Activated naive CD8-positive, alpha-beta T cell (primary cell): ENCODE measurements around the gene SLC35F1.

Experiments
- H3K27ac Mint-ChIP-seq: one replicate; pipeline ENCODE4 v1.8.0; 2021; ENCODE audit warnings: mixed read lengths
- H3K27me3 Mint-ChIP-seq: one replicate; pipeline ENCODE4 v1.8.0; 2021; ENCODE audit warnings: mixed read lengths
- H3K36me3 Mint-ChIP-seq: one replicate; pipeline ENCODE4 v1.8.0; 2021; ENCODE audit warnings: mixed read lengths
- H3K4me1 Mint-ChIP-seq: one replicate; pipeline ENCODE4 v1.8.0; 2021; ENCODE audit warnings: low read depth, mixed read lengths
- H3K4me3 Mint-ChIP-seq: one replicate; pipeline ENCODE4 v1.8.0; 2021; ENCODE audit warnings: mild to moderate bottlenecking, mixed read lengths
- H3K9me3 Mint-ChIP-seq: one replicate; pipeline ENCODE4 v1.8.0; 2021; ENCODE audit warnings: low read depth, mixed read lengths

Gene SLC35F1

DNA sequence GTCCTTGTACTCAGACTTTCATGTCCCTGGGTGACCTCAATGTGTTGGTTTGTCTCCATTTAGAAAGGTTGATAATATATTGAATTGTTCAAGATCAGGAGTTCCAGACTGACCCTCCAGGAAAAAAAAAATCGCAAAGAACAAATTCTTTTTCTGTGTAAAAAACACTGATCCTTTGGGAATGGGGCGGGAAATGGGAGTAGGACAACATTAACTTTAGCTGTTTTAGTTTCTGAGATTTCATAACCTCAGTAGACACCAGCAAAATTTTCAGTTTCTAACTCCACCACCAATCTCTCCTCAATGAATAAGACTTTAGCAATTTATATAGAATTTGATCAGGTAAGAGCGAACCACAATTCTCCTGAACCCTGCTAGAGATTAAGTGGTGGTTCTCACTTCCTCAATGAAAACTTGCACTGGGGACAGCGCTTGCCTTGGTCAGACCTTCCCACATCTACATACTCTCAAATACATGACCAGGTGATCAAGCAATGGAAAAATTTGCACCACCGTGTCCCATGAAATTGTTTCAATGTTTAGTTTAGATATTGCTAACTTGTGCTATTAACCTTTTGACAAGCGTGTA is 409.8 kb downstream of the SLC35F1 start:
- Mint-ChIP-seq H3K27ac (no peak overlapping the region), H3K9me3 (no peaks in the 10 kb centered on the region), H3K4me1 (no peaks in the 10 kb centered on the region), H3K36me3 (no peaks in the 10 kb centered on the region), H3K4me3 (no peak overlapping the region), H3K27me3 (no peaks in the 10 kb centered on the region)

DNA sequence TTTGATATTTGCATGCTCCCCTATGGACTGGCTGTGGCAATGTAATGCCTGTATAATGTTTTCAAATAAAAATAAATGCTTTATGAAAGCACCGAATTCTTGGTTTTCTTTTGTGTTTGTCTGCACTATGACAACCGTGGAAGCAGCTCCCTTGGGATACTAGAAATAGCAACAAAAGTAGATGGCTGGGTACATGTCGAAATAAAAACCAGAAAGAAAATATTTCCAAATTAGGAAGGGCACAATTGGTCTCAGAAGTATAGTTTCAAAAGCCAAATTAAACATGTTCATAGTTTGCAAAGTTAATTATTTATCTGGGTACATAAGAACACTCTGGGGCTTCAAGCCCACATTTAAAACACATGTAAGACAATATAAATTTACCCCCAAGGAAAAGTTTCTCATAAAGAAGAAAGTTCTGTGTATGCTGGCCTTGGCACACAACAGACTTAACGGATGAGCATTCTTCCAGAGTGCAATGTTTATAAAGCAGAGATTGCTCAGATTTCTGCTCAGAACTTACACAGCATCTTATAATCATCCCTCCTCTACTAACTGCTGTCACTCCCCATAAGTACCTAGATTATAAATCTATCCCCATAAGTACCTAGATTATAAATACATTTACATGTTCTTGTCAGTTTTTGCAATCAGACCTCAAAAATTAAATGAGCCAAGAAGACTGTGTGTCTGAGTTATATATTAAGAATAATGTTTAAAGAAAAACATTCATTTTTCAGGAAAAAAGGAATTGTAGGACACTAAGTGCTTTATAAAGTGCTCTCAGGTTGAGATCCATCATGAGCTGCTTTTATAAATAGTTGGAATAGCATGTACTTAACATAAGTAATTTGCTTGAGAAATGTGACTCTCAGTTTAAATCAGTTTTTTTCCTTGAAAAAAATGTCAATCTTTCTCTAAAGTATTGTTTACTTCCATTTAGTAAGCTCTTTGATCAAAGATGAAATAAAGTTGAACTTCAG is 410.8 kb downstream of the SLC35F1 start:
- H3K9me3 Mint-ChIP-seq: no peaks in the 10 kb centered on the region
- H3K4me3 Mint-ChIP-seq: no peak overlapping the region
- no peak overlapping the region for H3K27ac Mint-ChIP-seq
- H3K27me3 Mint-ChIP-seq: no peaks in the 10 kb centered on the region
- H3K36me3 Mint-ChIP-seq: no peaks in the 10 kb centered on the region
- H3K4me1 Mint-ChIP-seq: no peaks in the 10 kb centered on the region

DNA sequence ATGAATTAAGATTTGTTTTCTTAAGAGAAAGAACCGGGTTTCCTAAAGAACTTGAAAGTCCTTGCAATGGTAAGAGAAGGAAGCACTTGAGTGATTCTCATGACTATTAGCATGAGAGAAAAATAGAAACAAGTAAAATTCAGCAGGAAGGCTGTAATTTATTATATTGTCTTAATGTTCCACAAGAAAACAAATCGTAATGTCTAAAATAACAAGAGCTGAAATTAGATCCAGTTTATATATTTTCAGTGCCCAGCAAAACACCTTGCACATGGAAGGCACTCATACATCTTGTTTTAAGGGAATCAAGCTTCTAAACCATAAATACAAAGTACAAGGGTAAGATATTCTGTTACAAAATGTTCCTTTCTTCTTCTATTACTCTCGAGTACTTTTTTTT is 411.6 kb downstream of the SLC35F1 start:
- H3K4me1 Mint-ChIP-seq: no peaks in the 10 kb centered on the region
- no peaks in the 10 kb centered on the region for H3K36me3 Mint-ChIP-seq
- H3K27me3 Mint-ChIP-seq: no peaks in the 10 kb centered on the region
- no peak overlapping the region for H3K27ac Mint-ChIP-seq
- no peaks in the 10 kb centered on the region for H3K9me3 Mint-ChIP-seq
- H3K4me3 Mint-ChIP-seq: no peak overlapping the region

DNA sequence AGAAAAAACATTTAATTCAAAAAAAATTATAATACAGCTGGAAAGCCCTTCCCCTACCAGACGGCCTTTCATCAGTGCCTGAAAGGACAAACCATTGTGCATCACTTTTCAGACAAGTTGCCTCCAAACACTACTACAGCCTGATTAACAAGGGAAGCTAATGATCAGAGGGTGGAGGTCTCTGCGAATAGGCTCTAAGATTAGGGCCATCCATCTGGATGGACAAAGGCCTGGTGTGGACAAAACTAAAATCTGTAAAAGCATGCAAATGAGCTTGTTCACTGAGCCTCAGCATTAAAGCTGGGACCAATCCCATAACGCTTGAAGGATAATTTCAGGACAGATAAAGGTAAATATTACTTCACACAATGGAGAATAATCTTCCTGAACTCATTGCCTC is 412.4 kb downstream of the SLC35F1 start:
- Mint-ChIP-seq H3K27me3 (no peaks in the 10 kb centered on the region), H3K9me3 (no peaks in the 10 kb centered on the region), H3K4me1 (no peaks in the 10 kb centered on the region), H3K4me3 (no peak overlapping the region), H3K27ac (no peak overlapping the region), H3K36me3 (no peaks in the 10 kb centered on the region)

DNA sequence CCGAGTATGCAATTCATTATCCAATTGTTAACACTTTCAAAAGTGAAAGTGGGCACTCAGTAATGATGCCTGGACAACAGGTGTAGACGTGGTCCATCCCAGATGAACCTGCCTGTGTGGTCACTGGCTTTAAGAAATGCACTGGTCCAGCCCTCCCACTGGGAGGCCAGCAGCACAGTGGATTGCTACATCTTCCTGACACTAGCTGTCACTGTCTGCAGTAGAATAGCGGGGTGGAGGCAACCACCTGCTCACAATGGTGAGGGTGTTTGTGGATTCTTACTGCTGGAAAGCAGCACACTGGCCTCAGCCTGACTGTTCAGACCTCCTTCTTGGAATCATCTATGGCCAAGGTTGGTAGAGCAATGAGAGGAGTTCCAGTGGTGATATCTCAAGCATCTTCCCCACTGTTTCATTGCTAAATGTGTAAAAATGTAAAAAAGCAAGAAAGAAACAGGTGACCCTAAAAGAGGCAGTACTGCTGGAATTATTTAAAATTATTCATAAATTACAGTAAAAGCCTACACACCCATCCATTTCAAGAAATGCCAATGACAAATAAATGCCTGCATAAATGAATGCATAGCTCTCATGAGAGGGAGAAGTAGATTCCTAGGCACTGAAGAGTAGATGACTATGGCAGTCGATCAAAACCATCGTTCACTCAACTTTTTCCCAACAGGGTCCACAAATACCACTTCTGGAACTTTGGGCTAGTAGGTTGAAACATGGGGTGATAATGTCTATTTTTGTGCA is 413.0 kb downstream of the SLC35F1 start:
- no peaks in the 10 kb centered on the region for H3K36me3 Mint-ChIP-seq
- no peaks in the 10 kb centered on the region for H3K9me3 Mint-ChIP-seq
- H3K4me1 Mint-ChIP-seq: no peaks in the 10 kb centered on the region
- H3K27me3 Mint-ChIP-seq: no peaks in the 10 kb centered on the region
- no peak overlapping the region for H3K27ac Mint-ChIP-seq
- H3K4me3 Mint-ChIP-seq: no peak overlapping the region

DNA sequence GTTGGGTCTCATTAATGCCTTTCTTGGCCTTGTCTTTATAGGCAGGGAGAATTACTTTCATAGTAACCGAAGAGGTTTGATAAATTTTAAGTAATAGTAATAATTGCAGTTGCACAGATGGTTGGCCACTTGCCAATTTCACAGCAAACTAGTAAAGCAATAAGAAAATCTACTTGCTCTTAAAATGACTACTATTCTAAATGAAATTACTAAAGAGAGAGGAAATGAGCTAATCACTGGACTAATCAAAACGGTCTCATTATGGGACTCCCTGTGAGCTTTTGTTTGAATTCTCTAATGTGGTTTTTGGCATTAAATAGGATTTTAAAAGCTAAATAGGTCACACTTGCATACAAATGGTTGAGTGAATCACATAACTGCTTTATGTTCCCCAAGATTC is 413.6 kb downstream of the SLC35F1 start:
- no peaks in the 10 kb centered on the region for H3K9me3 Mint-ChIP-seq
- H3K36me3 Mint-ChIP-seq: peaks cover 3% of the 10 kb centered on the region
- no peak overlapping the region for H3K4me3 Mint-ChIP-seq
- peaks cover 3% of the 10 kb centered on the region for H3K27me3 Mint-ChIP-seq
- no peaks in the 10 kb centered on the region for H3K4me1 Mint-ChIP-seq
- H3K27ac Mint-ChIP-seq: no peak overlapping the region

DNA sequence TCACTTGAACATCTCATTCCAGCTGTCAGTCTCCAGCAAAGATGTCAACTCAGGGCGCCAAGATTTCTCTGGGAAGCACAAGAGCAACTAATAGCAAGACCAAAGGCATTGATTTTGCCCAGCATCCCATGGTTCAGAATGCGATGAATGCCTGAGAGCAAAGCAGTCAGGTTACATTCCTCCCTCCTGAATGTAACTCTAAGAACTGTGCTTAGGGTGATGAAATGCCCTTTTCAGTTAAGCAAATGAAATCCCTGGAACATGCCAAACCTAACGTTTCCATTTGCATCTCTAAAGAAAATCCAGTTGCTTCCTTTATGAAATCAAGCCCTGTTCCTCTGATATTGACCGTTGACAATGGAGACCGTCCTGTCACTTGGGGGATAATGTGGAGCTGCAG is 417.1 kb downstream of the SLC35F1 start:
- H3K4me1 Mint-ChIP-seq: no peaks in the 10 kb centered on the region
- H3K27ac Mint-ChIP-seq: no peak overlapping the region
- H3K27me3 Mint-ChIP-seq: peaks cover 8% of the 10 kb centered on the region
- H3K4me3 Mint-ChIP-seq: no peak overlapping the region
- no peaks in the 10 kb centered on the region for H3K9me3 Mint-ChIP-seq
- peaks cover 4% of the 10 kb centered on the region for H3K36me3 Mint-ChIP-seq

DNA sequence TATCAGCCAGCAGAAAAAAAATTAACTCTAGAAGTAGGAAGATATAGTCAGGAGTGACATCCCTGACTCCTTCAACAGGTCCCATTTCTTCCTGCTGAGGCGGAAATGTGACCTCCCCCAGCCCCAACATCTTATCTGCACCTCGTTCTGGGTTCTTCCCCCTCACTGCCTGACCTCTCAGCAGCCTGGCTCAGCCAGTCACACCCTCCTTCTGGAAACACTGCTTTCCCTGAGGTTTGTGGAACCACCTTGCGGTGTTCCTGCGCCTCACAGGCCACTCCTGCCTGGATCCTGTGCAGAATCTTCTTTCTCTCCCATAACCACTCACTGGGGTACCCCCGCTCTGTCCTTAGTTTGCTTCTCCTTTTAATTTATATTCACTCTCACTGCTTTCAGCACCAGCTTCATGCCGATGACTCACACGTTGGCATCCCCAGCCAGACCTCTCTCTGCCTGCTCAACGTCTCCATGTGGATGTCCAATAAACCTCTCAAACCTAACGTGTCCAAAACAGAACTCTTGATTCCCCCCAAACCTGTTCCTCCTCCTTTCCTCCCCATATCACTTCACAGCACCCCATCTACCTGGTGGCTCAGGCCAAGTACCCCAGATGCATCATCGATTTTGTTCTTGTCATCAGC is 418.3 kb downstream of the SLC35F1 start:
- H3K4me3 Mint-ChIP-seq: no peak overlapping the region
- H3K27ac Mint-ChIP-seq: no peak overlapping the region
- H3K36me3 Mint-ChIP-seq: peaks cover 4% of the 10 kb centered on the region
- no peaks in the 10 kb centered on the region for H3K4me1 Mint-ChIP-seq
- H3K9me3 Mint-ChIP-seq: no peaks in the 10 kb centered on the region
- H3K27me3 Mint-ChIP-seq: peaks cover 8% of the 10 kb centered on the region

DNA sequence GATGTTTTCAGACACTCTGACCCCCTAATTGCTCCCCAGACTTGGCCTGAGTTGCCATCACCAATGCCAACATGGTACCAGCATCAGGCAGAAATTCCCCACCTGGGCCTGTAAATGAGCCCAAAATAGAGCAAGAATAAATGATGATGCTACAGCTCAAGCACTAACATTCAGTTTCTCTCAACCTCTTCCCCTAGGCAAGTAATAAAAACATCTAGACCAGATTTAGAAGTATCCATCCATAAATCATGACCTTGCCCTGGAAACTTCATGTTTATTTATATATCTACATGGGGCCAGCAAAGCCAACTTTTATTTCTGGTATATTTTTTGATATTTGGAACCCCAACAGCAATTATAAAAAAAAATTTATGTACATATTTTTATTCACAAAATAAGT is 419.6 kb downstream of the SLC35F1 start:
- no peak overlapping the region for H3K27ac Mint-ChIP-seq
- H3K27me3 Mint-ChIP-seq: peaks cover 8% of the 10 kb centered on the region
- H3K4me3 Mint-ChIP-seq: no peak overlapping the region
- no peaks in the 10 kb centered on the region for H3K4me1 Mint-ChIP-seq
- H3K36me3 Mint-ChIP-seq: peaks cover 4% of the 10 kb centered on the region
- H3K9me3 Mint-ChIP-seq: no peaks in the 10 kb centered on the region

DNA sequence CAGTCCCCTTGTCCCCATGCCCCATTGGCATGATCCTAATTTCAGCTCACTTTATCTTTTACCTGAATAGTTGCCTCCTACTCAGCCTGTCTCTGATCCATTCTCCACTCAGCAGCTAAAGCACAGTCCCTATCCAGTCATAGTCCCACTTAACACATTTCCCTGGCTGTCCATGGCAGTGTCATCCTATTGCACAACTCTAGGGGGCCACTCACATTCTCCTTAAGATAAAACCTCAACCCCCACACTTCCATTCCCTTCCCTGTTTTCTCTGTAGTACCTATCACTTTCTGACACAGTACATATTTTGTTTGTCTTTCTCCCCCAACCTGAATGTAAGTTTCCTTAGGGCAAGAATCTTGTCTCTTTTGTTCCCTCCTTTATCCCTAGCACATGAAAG is 420.2 kb downstream of the SLC35F1 start:
- no peak overlapping the region for H3K4me3 Mint-ChIP-seq
- H3K9me3 Mint-ChIP-seq: no peaks in the 10 kb centered on the region
- H3K36me3 Mint-ChIP-seq: peaks cover 4% of the 10 kb centered on the region
- no peaks in the 10 kb centered on the region for H3K4me1 Mint-ChIP-seq
- peaks cover 8% of the 10 kb centered on the region for H3K27me3 Mint-ChIP-seq
- no peak overlapping the region for H3K27ac Mint-ChIP-seq

DNA sequence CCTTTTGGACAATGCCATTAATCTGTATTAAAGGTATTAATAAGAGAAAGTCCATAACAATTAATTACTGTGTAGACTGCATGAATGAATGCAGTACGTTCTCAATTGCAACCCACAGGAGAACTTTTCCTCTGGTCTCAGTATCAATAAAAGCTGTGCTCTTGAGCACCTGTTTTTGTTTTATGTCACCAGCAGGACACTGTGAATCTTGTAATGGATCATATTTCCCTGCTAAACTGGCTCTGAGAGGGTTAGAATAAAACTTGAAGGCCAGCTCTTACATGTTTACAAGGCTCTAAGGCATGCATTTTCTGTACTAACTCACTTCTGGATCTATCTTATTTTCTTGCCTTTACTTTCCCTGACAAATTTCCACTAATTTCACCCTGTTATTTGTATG is 426.7 kb downstream of the SLC35F1 start:
- H3K27ac Mint-ChIP-seq: no peak overlapping the region
- H3K36me3 Mint-ChIP-seq: peaks cover 5% of the 10 kb centered on the region
- no peak overlapping the region for H3K4me3 Mint-ChIP-seq
- no peaks in the 10 kb centered on the region for H3K27me3 Mint-ChIP-seq
- peaks cover 4% of the 10 kb centered on the region for H3K9me3 Mint-ChIP-seq
- H3K4me1 Mint-ChIP-seq: no peaks in the 10 kb centered on the region

DNA sequence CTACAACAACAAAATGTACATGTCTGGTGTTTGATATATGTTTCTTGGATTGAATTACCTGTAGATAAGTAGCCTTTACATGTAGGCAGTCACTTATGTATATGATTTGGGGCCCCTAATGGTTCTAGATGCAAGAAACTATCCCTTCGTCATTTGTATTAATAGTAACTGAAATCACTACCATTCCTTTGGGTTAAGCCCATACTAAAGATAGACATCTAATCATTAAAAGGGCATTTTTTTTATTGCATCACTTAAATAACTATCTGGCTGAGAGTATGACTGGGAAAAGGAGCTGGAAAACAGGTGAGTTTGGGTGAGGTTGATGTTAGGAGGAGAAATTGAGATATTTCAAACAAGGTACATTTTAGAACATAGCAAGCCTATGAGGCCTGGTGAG is 427.6 kb downstream of the SLC35F1 start:
- Mint-ChIP-seq H3K9me3 (peaks cover 4% of the 10 kb centered on the region), H3K27ac (no peak overlapping the region), H3K4me3 (no peak overlapping the region), H3K27me3 (no peaks in the 10 kb centered on the region), H3K36me3 (peaks cover 5% of the 10 kb centered on the region), H3K4me1 (no peaks in the 10 kb centered on the region)

DNA sequence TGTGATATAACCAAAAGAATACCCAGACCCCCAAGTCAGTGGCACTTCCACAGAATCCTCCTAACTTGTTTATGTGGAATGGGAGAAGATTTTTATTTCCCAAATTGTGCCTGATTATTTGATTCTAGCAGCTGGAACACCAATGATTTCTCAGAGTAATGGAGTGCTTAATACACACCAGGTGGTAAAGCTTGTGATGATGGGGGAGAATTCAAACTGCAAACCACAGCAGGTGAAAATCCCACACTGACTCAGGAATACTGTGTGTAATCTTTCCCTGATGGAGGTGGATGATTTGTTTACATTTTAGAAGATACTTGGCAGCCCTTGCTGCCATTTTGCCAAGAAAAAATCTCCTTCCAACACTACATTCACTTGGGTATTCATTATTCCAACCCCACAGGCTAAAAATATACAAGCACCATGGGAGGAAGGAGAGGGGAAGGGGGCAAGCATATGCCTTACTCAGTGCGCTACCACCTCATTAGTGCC is 428.3 kb downstream of the SLC35F1 start:
- Mint-ChIP-seq H3K4me3 (no peak overlapping the region), H3K4me1 (no peaks in the 10 kb centered on the region), H3K36me3 (peaks cover 5% of the 10 kb centered on the region), H3K9me3 (peaks cover 4% of the 10 kb centered on the region), H3K27me3 (no peaks in the 10 kb centered on the region), H3K27ac (no peak overlapping the region)

DNA sequence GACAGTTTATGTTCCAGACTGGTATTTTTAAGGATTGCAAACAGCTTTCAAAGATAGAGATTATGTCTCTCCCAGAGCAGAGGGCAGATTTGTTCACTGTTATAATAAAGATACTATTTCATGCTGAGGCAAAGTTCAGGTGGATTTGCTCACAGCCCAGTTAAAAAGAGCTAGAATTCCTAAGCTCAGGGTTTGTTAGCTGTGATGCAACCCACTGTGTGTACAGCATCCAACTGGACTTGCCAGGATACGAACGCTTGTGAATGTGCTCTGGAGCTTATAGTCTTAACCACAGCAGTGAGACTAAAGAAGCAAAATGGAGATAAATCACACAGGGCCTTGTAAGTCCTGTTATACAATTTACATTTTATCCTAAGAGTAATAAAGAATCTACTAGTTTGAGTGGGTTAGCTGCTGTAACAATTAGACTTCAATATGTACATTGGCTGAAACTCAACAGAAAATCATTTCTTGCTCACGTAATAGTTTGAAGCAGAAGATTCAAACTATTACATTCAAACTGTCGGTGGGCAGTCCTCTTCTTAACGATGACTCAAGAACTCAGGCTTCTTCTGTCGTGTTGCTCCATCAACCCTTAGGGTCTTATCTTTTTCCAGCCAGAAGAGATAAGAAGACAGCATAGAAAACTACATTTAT is 437.1 kb downstream of the SLC35F1 start:
- H3K27ac Mint-ChIP-seq: no peak overlapping the region
- H3K4me1 Mint-ChIP-seq: no peaks in the 10 kb centered on the region
- no peak overlapping the region for H3K4me3 Mint-ChIP-seq
- peaks cover 2% of the 10 kb centered on the region for H3K27me3 Mint-ChIP-seq
- peaks cover 13% of the 10 kb centered on the region for H3K9me3 Mint-ChIP-seq
- peaks cover 29% of the 10 kb centered on the region for H3K36me3 Mint-ChIP-seq
